ENCODE results near the gene POLR2I.

POLR2I gene

DNA sequence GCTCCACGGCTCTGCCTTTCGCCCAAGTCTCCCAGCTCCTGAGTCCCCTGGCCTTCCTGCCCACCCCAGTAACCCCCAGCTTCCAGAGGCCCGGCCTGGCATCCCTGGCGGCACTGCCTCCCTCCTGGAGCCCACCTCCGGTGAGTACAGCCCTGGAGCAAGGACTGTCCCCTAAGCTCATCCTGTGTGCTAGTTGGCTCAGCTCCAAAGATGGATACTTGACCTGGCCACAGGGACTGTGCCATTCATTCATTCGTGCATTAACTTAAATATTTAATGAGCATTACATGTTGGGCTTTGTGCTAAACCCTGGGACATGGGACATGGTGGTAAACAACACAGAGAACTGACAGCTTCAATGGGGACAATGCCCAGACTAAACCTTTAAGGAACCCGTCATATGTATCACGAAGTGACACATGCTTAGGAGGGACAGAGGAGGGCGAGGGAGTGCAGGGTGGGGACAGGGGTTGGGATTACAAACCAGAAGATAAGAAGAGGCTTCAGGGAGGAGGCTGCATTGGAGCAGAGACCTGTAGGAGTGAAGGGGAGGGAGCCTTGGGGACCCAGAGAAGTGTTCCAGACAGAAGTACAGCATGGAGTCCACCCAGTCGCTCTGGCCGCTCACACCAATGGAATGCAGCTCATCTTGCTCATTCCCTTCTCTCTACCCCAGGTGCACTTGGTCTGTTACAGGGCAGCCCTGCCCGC, 10.7 kb downstream of the POLR2I start:
- FAIRE-seq = peak; percentile 33
- DNase-seq (ENCODE audit: insufficient read length, low spot score) = no peak

GRCh38 chr19:36103040-36103626, 11.5 kb downstream of the POLR2I start:
- FAIRE-seq (no peak), DNase-seq (ENCODE audit: insufficient read length, low spot score) (no peak)

GRCh38 chr19:36101550-36102327, 12.9 kb downstream of the POLR2I start:
- no peak for FAIRE-seq
- no peak for DNase-seq (ENCODE audit: insufficient read length, low spot score)

- no peak for DNase-seq (ENCODE audit: insufficient read length, low spot score)
- no peak for FAIRE-seq
Observed at GRCh38 chr19:36100476-36100875, 14.2 kb downstream of the POLR2I start.

DNA sequence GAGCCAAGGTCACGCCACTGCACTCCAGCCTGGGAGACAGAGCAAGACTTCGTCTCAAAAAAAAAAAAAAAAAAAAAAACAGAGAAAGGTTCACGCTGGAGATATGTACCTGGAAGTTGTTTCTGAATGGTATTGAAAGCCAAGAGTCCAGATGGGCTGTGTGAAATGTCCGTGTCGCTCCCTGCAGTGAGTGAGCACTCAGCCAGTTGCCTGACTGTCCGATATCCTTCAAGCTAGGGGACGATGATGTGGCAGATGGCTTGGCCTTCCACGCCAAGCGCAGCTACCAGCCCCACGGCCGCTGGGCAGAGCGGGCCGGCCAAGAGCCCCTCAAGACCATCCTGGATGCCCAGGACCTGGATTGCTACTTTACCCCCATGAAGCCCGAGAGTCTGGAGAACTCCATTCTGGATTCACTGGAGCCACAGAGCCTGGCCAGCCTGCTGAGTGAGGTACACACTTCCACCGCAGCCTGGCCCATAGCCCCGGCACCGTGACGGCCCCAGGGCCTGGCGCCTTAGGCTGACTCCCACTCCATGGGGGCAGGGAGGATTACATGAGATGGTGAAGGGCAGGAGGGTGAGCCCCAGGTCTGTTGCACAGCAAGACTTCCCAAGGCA, 15.4 kb downstream of the POLR2I start:
- FAIRE-seq = no peak
- DNase-seq (ENCODE audit: insufficient read length, low spot score) = no peak

- no peak for FAIRE-seq
- DNase-seq (ENCODE audit: insufficient read length, low spot score) = no peak
Observed at GRCh38 chr19:36097036-36097435, 17.6 kb downstream of the POLR2I start.

DNA sequence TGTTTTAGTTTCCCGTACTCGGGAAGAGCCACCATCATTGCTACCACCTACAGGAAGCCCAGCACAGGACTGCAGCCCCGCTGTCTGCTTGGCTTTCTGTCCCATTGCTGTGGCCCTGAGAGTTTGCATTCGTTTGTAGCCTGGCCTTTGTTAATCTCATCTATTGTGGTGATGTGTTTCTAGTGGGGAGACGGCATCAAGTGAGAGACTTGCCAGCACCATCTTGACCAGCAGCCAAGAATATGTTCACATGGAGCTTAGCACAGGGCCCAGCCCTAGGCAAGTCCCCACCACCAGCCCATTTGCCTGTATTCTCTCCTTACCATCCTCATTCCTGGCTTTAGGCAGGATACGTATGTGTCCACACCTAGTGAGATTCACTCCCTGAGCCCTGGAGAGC, 21.0 kb downstream of the POLR2I start:
- FAIRE-seq = no peak

GRCh38 chr19:36093146-36093662, 21.5 kb downstream of the POLR2I start:
- FAIRE-seq (no peak), DNase-seq (ENCODE audit: insufficient read length, low spot score) (no peak)

More for the DNA sequence above, 21.0 kb downstream of the POLR2I start:
- DNase-seq (ENCODE audit: insufficient read length, low spot score) = no peak

DNA sequence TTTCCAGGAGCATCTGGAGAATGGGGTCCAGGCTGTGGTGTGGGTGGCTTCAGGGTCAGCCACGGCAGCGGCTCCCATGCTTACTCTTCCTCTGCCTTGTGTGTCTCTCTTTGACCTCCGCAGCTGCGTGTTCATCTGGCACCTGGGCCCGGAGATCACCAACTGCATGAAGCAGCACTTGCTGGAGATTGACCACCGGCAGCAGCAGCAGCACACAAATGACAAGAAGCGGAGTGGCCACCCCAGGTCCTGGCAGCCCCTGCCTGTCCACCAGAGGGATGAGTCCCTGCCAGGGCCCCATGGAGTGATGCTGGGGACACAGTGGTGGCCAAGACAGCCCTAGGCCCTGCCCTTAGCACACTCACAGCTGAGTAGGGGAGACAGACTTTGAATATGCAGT, 22.1 kb downstream of the POLR2I start:
- FAIRE-seq = no peak
- no peak for DNase-seq (ENCODE audit: insufficient read length, low spot score)

DNA sequence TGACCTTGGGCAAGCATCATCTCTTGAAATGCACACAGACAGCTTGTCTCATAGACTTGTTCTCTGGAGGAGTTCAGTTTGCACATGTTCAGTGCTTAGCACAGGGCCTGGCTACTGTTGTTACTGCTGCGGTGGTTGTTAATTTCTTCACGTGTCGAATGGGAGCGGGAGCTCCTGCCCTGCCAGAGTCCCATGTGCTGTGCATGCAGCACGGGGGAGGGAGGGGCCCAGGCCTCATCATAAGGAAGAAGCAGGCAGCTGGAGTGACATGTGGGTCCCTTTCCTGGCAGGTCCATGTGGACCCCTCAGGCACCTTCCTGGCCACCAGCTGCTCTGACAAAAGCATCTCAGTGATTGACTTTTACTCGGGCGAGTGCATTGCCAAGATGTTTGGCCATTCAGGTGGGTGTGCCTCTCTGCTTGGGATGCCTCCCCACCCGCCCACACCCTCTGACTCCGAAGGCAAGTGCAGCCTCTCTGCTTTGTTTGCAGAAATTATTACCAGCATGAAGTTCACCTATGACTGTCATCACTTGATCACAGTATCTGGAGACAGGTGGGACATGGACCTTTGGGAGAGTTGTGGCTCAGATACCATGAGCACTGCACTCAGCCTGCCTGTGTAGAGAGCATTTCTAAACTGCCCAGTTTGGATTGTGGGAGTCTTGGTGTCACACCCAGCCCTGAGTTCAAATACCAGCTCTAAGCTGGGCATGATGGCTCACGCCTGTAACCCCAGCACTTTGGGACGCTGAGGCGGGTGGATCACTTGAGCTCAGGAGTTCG, 23.6 kb downstream of the POLR2I start:
- DNase-seq (ENCODE audit: insufficient read length, low spot score) (no peak), FAIRE-seq (no peak)

DNA sequence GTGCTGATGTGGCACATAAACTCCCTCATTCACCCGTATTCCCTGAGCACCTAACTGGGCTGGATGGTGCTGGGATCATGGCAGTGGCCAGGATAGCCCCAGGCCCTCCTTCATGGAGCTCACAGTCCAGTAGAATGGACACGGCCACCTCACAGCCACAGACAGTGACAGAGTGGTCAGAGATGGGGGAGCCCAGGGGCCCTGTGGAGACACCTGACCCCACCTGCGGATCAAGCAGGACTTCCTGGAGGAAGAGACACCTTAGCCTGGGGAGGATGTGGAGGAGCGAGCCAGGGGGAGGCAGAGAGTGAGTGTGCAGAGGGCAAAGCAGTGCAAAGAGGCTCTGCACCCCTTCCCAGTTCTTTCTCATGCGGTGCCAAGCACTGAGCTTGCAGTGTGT, 24.8 kb downstream of the POLR2I start:
- no peak for FAIRE-seq
- DNase-seq (ENCODE audit: insufficient read length, low spot score) = no peak

- FAIRE-seq (no peak), DNase-seq (ENCODE audit: insufficient read length, low spot score) (no peak)
Observed at GRCh38 chr19:36086326-36086725, 28.3 kb downstream of the POLR2I start.

GRCh38 chr19:36084231-36085009, 30.3 kb downstream of the POLR2I start:
- FAIRE-seq = no peak
- DNase-seq (ENCODE audit: insufficient read length, low spot score) = no peak

DNA sequence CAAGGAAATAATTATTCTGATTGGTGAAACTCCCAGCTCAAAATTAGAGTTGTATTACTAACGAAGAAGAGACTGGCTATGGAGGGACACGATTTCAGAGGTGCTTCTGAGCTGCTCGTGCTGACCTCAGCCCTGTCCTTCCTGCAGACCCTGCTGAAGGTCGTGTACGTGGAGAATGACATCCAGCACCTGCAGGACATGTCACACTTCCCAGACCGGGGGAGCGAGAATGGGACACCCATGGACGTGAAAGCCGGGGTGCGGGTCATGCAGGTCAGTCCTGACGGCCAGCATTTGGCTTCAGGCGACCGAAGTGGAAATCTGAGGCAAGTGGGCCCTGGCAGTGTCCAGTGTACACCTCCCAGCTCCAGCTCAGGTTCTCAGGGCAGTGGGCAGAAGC, 31.8 kb downstream of the POLR2I start:
- DNase-seq (ENCODE audit: insufficient read length, low spot score) (no peak), FAIRE-seq (no peak)

GRCh38 chr19:36081894-36082293, 32.8 kb downstream of the POLR2I start:
- FAIRE-seq (no peak), DNase-seq (ENCODE audit: insufficient read length, low spot score) (no peak)

- no peak for FAIRE-seq
Observed at GRCh38 chr19:36081385-36081784, 33.3 kb downstream of the POLR2I start.

DNA sequence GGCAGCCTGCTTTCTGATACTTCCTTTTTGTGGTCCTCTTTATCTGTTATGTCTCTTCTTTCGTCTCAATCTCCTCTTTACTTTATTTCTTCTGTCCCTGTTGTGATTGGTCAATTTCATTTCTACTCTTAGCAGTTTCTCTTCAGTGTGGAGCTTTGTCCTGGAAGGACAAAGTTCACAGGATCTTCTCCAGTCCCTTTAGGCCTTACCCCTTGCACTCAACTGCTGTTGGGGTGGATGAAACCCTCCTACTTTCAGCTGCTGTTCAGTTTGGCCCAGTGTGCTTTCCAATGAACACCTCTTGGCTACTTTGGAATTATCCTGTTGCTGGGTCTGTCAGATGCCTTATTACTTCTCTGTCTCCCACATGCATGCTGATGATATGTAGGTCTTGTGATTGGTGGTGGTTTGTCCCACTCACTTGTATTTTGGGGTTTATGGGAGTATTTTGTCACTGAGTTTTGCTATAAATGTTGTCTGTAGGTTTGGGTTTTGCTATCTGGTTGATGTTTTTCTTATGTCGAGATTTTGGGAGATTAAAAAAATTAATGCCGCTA, 35.2 kb downstream of the POLR2I start:
- no peak for DNase-seq (ENCODE audit: insufficient read length, low spot score)
- no peak for FAIRE-seq

More at GRCh38 chr19:36081385-36081784, 33.3 kb downstream of the POLR2I start:
- no peak for DNase-seq (ENCODE audit: insufficient read length, low spot score)

- FAIRE-seq (no peak), DNase-seq (ENCODE audit: insufficient read length, low spot score) (no peak)
Observed at GRCh38 chr19:36073121-36073876, 41.4 kb downstream of the POLR2I start.

DNA sequence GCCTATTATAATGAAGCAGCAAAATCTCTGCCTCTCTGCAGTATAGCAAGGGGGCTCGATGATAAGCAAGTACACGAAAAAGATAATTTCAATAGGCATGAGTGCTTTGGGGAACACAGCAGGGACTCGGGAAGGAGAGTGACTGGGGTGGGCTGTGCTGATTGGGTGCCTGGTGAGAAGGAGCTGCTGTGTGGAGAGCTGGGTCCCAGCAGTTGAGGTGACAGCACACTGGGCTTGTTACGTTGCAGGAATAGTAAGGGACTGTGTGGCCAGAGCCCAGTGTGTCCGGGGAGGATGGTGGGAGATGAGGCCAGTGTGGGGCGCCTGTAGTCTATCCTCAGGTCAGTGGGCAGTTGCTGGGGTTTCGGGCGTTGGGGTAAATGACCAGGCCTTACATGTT, 42.6 kb downstream of the POLR2I start:
- FAIRE-seq = peak; percentile 16

More for the DNA sequence above, 42.6 kb downstream of the POLR2I start:
- DNase-seq (ENCODE audit: insufficient read length, low spot score) = no peak
